Progenitor cell of endocrine pancreas (in vitro differentiated cells): ENCODE measurements around the gene MKKS. TPM values are rescaled to one million over a fixed set of nuclear protein-coding genes. Genes with fewer than 3 reads are reported as not detected.

ENCODE experiments used
- DNase-seq: peaks from one replicate; pipeline ENCODE4 v3.0.0; 2021; ENCODE audit warnings: low spot score; ENCODE audit not compliant: unreplicated experiment
- H3K27ac Mint-ChIP-seq: 2 replicates; pipeline ENCODE4 v1.8.0; 2021; ENCODE audit warnings: mild to moderate bottlenecking, moderate library complexity, mixed read lengths
- H3K27me3 Mint-ChIP-seq: 2 replicates; pipeline ENCODE4 v1.8.0; 2021; ENCODE audit warnings: mixed read lengths
- H3K36me3 Mint-ChIP-seq: 2 replicates; pipeline ENCODE4 v1.8.0; 2022; ENCODE audit warnings: mixed read lengths; ENCODE audit not compliant: insufficient read depth
- H3K4me1 Mint-ChIP-seq: 2 replicates; pipeline ENCODE4 v1.8.0; 2021; ENCODE audit warnings: low read depth, mixed read lengths
- H3K4me3 Mint-ChIP-seq: 2 replicates; pipeline ENCODE4 v1.8.0; 2021; ENCODE audit warnings: low read depth, mild to moderate bottlenecking, moderate library complexity, mixed read lengths
- H3K9me3 Mint-ChIP-seq: 2 replicates; pipeline ENCODE4 v1.8.0; 2021; ENCODE audit warnings: low read depth, mixed read lengths
- CTCF ChIP-seq: fragments of 200-600 bp; sonication (generic); IDR thresholded peaks from one replicate; pipeline ENCODE4 v1.5.0; 2021; ENCODE audit warnings: antibody characterized with exemption, mild to moderate bottlenecking; ENCODE audit not compliant: unreplicated experiment
- total RNA-seq: library from RNA; stranded (reverse); gene quantifications from 2 replicates; pipeline ENCODE4 v1.2.1, GENCODE V29; 2021

MKKS gene
- total RNA-seq, 1 donor from 2014 or later = 17.8 TPM

DNA sequence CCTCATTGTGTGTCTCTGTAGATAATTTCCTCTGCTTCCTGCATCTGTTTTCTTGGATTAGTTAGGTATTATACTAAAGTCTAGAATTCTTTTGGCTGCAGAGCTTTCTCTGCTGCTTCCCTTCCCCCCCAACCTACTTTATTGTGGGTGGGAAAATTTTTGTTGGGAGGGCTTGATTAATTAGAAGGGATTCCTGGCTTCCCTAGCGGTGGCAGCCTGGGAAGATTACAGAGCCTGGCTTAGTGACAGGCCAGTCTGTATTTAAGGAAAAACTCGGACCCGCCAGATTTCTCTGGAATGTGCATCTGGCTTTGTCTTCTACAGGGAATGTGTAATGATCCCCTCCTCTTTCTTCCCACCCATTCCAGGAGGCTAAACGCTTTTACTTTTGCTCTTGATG, 32.3 kb upstream of the MKKS start:
- no peak for DNase-seq
- peaks cover 24% of the 10 kb centered on the region for H3K4me1 Mint-ChIP-seq
- H3K36me3 Mint-ChIP-seq = peaks cover 19% of the 10 kb centered on the region
- H3K27ac Mint-ChIP-seq = peak overlapping the region; percentile 38
- H3K4me3 Mint-ChIP-seq = no peak overlapping the region
- no peak for TF ChIP-seq CTCF
- no peaks in the 10 kb centered on the region for H3K27me3 Mint-ChIP-seq
- peaks cover 10% of the 10 kb centered on the region for H3K9me3 Mint-ChIP-seq

- Mint-ChIP-seq H3K27me3 (no peaks in the 10 kb centered on the region), H3K4me1 (peaks cover 23% of the 10 kb centered on the region)
These were observed 31.1 kb upstream of the MKKS start for GRCh38 chr20:10465135-10465534.

DNA sequence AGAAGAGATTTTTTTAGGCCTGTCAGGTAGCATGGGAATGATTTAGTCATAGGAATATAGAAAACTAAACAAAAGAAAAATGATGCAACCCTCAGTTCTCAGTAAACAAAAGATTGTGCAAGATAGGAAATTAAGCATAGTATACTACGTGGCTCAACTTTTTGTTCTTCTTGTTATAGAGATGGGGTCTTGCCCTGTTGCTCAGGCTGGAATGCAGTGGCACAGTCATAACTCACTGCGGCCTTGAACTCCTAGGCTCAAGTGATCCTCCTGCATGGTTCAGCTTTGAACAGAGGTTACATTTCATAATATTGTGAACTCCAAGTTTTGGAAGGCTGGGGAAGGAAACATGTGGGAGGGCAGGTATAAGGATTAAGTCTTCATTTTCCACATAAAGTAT, 29.6 kb upstream of the MKKS start:
- Mint-ChIP-seq H3K27ac (no peak overlapping the region), H3K9me3 (peaks cover 10% of the 10 kb centered on the region), H3K4me1 (peaks cover 20% of the 10 kb centered on the region), H3K36me3 (peaks cover 32% of the 10 kb centered on the region), H3K4me3 (no peak overlapping the region), H3K27me3 (no peaks in the 10 kb centered on the region)
- no peak for TF ChIP-seq CTCF
- no peak for DNase-seq

More at GRCh38 chr20:10465135-10465534, 31.1 kb upstream of the MKKS start:
- Mint-ChIP-seq H3K27ac (no peak overlapping the region), H3K9me3 (peaks cover 10% of the 10 kb centered on the region), H3K4me3 (no peak overlapping the region), H3K36me3 (peaks cover 22% of the 10 kb centered on the region)
- no peak for TF ChIP-seq CTCF
- DNase-seq = no peak

DNA sequence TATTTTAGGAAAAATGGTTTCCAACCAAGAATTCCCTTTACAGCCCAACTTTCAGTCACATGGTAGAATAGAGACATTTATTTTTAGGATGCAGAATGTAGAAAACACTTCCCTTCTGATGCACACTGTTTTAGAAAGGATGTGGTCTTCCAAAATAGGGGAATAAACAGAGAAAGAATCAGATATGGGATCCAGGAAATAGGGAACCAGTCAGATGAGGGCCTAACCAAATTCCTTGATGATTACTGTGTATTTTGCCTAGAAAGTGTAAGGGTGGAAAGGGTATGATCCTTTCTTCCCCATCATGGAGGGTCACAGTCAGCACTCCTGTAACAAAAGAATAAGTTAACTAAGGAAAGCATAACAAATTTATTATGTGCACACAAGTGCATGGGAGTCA, 28.5 kb upstream of the MKKS start:
- Mint-ChIP-seq H3K36me3 (peaks cover 37% of the 10 kb centered on the region), H3K9me3 (peaks cover 12% of the 10 kb centered on the region), H3K27ac (no peak overlapping the region), H3K4me1 (peaks cover 11% of the 10 kb centered on the region), H3K4me3 (no peak overlapping the region), H3K27me3 (no peaks in the 10 kb centered on the region)
- no peak for DNase-seq
- no peak for TF ChIP-seq CTCF

GRCh38 chr20:10461495-10461894, 27.5 kb upstream of the MKKS start:
- H3K4me3 Mint-ChIP-seq = no peak overlapping the region

More at GRCh38 chr20:10461495-10461894, 27.5 kb upstream of the MKKS start:
- Mint-ChIP-seq H3K27me3 (no peaks in the 10 kb centered on the region), H3K36me3 (peaks cover 40% of the 10 kb centered on the region), H3K4me1 (peaks cover 5% of the 10 kb centered on the region), H3K27ac (no peak overlapping the region), H3K9me3 (peaks cover 19% of the 10 kb centered on the region)
- DNase-seq = no peak
- no peak for TF ChIP-seq CTCF
